ENCODE measurements around the gene PARP4. TPM values are rescaled to one million over a fixed set of nuclear protein-coding genes. Genes with fewer than 3 reads are reported as not detected.
"Not testable (repeated sequence)": the region's sequence is repeated elsewhere in the genome, so short reads cannot be mapped to it uniquely, and the experiment has no call there.

The PARP4 gene
- 41.3 and 41.9 TPM in 2 replicates for total RNA-seq

GRCh38 chr13:24512197-24512907, at the start of gene PARP4:
Gene PARP4, minus strand, starts transcription at chr13:24512778. Its CDS starts 9,002 bp downstream, at chr13:24503776.
- no peaks in the 10 kb centered on the region for H3K9me3 Mint-ChIP-seq
- intact Hi-C loops (cut with micrococcal nuclease), result loop anchor here (1.0 to 5.0 kb wide), 12 partner anchors 42 to 1128 kb away; partner anchors contain the start of genes MTMR6, NUP58 and SPATA13
- H3K4me1 Mint-ChIP-seq (ENCODE audit: low read depth), result peaks cover 50% of the 10 kb centered on the region
- H3K4me3 Mint-ChIP-seq, result peak within 1 kb of the TSS; percentile 87
- peak; percentile 66 for DNase-seq (ENCODE audit: low spot score)
- peak within 1 kb of the TSS; percentile 98 for H3K27ac Mint-ChIP-seq
- peaks cover 7% of the 10 kb centered on the region for H3K36me3 Mint-ChIP-seq (ENCODE audit: low read depth)
- peaks cover 2% of the 10 kb centered on the region for H3K27me3 Mint-ChIP-seq (ENCODE audit: insufficient read depth)

- Mint-ChIP-seq H3K4me1 (ENCODE audit: low read depth) (peaks cover 13% of the 10 kb centered on the region), H3K27me3 (ENCODE audit: insufficient read depth) (peaks cover 42% of the 10 kb centered on the region)
- intact Hi-C loops (cut with micrococcal nuclease), result not testable (repeated sequence)
Measured at GRCh38 chr13:24560579-24561187, 48.1 kb upstream of the PARP4 start.

DNA sequence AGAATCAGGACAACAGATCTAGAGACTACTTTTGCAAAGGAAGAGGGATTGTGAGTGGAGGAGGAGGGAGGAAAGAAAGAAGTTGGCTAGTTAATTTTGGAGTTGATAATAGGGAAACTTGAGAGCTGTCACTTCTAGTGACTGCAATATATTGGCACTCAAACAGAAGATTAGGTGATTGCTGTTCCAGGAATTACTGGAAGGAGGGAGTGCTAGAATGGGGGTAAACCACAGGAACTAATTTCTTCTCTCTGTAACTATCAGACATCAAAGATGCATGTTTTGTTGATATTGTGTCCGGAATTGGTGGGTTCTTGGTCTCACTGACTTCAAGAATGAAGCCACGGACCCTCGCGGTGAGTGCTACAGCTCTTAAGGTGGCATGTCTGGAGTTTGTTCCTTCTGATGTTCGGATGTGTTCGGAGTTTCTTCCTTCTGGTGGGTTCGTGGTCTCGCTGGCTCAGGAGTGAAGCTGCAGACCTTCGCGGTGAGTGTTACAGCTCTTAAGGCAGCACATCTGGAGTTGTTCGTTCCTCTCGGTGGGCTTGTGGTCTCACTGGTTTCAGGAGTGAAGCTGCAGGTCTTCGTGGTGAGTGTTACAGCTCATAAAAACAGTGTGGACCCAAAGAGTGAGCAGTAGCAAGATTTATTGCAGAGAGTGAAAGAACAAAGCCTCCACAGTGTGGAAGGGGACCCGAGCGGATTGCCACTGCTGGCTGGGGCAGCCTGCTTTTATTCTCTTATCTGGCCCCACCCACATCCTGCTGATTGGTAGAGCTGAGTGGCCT, 47.0 kb upstream of the PARP4 start:
- intact Hi-C loops (cut with micrococcal nuclease); H3K27ac Mint-ChIP-seq; H3K4me3 Mint-ChIP-seq: not testable (repeated sequence)

More at GRCh38 chr13:24560579-24561187, 48.1 kb upstream of the PARP4 start:
- not testable (repeated sequence) for H3K27ac Mint-ChIP-seq; H3K4me3 Mint-ChIP-seq; DNase-seq (ENCODE audit: low spot score); H3K9me3 Mint-ChIP-seq; H3K36me3 Mint-ChIP-seq (ENCODE audit: low read depth)

DNA sequence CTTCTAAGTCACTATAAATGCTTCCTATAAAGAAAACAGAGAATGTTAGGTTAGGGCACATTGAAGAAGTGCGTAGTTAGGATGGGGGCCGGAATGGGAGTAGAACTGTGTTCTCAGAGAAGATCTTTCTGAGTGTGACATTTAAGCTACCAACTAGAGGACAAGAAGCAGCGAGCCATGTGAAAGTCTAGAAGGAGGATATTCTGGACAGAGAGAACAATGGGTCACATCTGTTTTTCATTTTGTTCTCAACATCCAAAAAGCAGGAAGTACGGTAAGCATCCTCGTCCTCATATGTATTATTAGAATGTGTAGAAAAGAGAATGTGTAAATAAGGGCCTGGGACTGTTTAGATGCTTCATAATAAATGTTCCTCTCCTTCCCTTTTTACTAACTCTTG, 44.5 kb upstream of the PARP4 start:
- H3K4me1 Mint-ChIP-seq (ENCODE audit: low read depth), result peaks cover 13% of the 10 kb centered on the region
- H3K36me3 Mint-ChIP-seq (ENCODE audit: low read depth), result no peaks in the 10 kb centered on the region
- DNase-seq (ENCODE audit: low spot score), result no peak
- peaks cover 44% of the 10 kb centered on the region for H3K27me3 Mint-ChIP-seq (ENCODE audit: insufficient read depth)
- no peaks in the 10 kb centered on the region for H3K9me3 Mint-ChIP-seq
- intact Hi-C loops (cut with micrococcal nuclease), result no loop called here
- no peak overlapping the region for H3K27ac Mint-ChIP-seq
- H3K4me3 Mint-ChIP-seq, result no peak overlapping the region

More for the DNA sequence above, 47.0 kb upstream of the PARP4 start:
- DNase-seq (ENCODE audit: low spot score); H3K36me3 Mint-ChIP-seq (ENCODE audit: low read depth); H3K9me3 Mint-ChIP-seq: not testable (repeated sequence)
- peaks cover 13% of the 10 kb centered on the region for H3K4me1 Mint-ChIP-seq (ENCODE audit: low read depth)
- peaks cover 35% of the 10 kb centered on the region for H3K27me3 Mint-ChIP-seq (ENCODE audit: insufficient read depth)

DNA sequence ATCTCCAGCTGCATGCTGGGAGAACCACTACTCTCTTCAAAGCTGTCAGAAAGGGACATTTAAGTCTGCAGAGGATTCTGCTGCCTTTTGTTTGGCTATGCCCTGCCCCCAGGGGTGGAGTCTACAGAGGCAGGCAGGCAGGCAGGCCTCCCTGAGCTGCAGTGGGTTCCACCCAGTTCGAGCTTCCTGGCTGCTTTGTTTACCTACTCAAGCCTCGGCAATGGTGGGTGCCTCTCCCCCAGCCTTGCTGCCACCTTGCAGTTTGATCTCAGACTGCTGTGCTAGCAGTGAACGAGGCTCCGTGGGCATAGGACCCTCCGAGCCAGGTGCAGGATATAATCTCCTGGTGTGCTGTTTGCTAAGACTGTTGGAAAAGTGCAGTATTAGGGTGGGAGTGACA, 41.3 kb upstream of the PARP4 start:
- H3K27me3 Mint-ChIP-seq (ENCODE audit: insufficient read depth), result peaks cover 35% of the 10 kb centered on the region
- not testable (repeated sequence) for DNase-seq (ENCODE audit: low spot score); H3K4me3 Mint-ChIP-seq; H3K27ac Mint-ChIP-seq; H3K4me1 Mint-ChIP-seq (ENCODE audit: low read depth); H3K36me3 Mint-ChIP-seq (ENCODE audit: low read depth); H3K9me3 Mint-ChIP-seq
- intact Hi-C loops (cut with micrococcal nuclease), result loop anchor here (2.0 kb wide), 1 partner anchor 41 kb away; the partner anchor contains the start of gene PARP4

GRCh38 chr13:24541476-24542352, 29.1 kb upstream of the PARP4 start:
- Mint-ChIP-seq H3K27me3 (ENCODE audit: insufficient read depth) (peaks cover 52% of the 10 kb centered on the region), H3K4me1 (ENCODE audit: low read depth) (peaks cover 10% of the 10 kb centered on the region), H3K4me3 (peak overlapping the region; percentile 82)
- H3K27ac Mint-ChIP-seq; H3K9me3 Mint-ChIP-seq; DNase-seq (ENCODE audit: low spot score); intact Hi-C loops (cut with micrococcal nuclease); H3K36me3 Mint-ChIP-seq (ENCODE audit: low read depth): not testable (repeated sequence)

- H3K4me1 Mint-ChIP-seq (ENCODE audit: low read depth), result peaks cover 10% of the 10 kb centered on the region
- peak overlapping the region; percentile 82 for H3K4me3 Mint-ChIP-seq
- peaks cover 53% of the 10 kb centered on the region for H3K27me3 Mint-ChIP-seq (ENCODE audit: insufficient read depth)
- no peaks in the 10 kb centered on the region for H3K9me3 Mint-ChIP-seq
- no peak overlapping the region for H3K27ac Mint-ChIP-seq
- DNase-seq (ENCODE audit: low spot score), result no peak
- intact Hi-C loops (cut with micrococcal nuclease), result no loop called here
- H3K36me3 Mint-ChIP-seq (ENCODE audit: low read depth), result peaks cover 1% of the 10 kb centered on the region
Measured at GRCh38 chr13:24541127-24541475, 28.5 kb upstream of the PARP4 start.

- no peaks in the 10 kb centered on the region for H3K9me3 Mint-ChIP-seq
- peaks cover 10% of the 10 kb centered on the region for H3K4me1 Mint-ChIP-seq (ENCODE audit: low read depth)
- peaks cover 54% of the 10 kb centered on the region for H3K27me3 Mint-ChIP-seq (ENCODE audit: insufficient read depth)
- H3K4me3 Mint-ChIP-seq, result peak overlapping the region; percentile 82
- intact Hi-C loops (cut with micrococcal nuclease), result no loop called here
- peaks cover 1% of the 10 kb centered on the region for H3K36me3 Mint-ChIP-seq (ENCODE audit: low read depth)
- no peak overlapping the region for H3K27ac Mint-ChIP-seq
- DNase-seq (ENCODE audit: low spot score), result no peak
Measured at GRCh38 chr13:24540236-24541126, 27.9 kb upstream of the PARP4 start.

GRCh38 chr13:24539500-24540165, 27.1 kb upstream of the PARP4 start:
- no peaks in the 10 kb centered on the region for H3K9me3 Mint-ChIP-seq
- peaks cover 1% of the 10 kb centered on the region for H3K36me3 Mint-ChIP-seq (ENCODE audit: low read depth)
- H3K27me3 Mint-ChIP-seq (ENCODE audit: insufficient read depth), result peaks cover 53% of the 10 kb centered on the region
- DNase-seq (ENCODE audit: low spot score), result no peak
- intact Hi-C loops (cut with micrococcal nuclease), result no loop called here
- no peak overlapping the region for H3K4me3 Mint-ChIP-seq
- H3K27ac Mint-ChIP-seq, result no peak overlapping the region
- peaks cover 10% of the 10 kb centered on the region for H3K4me1 Mint-ChIP-seq (ENCODE audit: low read depth)

- peaks cover 54% of the 10 kb centered on the region for H3K27me3 Mint-ChIP-seq (ENCODE audit: insufficient read depth)
- intact Hi-C loops (cut with micrococcal nuclease), result no loop called here
- H3K36me3 Mint-ChIP-seq (ENCODE audit: low read depth), result peaks cover 4% of the 10 kb centered on the region
Measured at GRCh38 chr13:24529478-24529877, 16.9 kb upstream of the PARP4 start.

DNA sequence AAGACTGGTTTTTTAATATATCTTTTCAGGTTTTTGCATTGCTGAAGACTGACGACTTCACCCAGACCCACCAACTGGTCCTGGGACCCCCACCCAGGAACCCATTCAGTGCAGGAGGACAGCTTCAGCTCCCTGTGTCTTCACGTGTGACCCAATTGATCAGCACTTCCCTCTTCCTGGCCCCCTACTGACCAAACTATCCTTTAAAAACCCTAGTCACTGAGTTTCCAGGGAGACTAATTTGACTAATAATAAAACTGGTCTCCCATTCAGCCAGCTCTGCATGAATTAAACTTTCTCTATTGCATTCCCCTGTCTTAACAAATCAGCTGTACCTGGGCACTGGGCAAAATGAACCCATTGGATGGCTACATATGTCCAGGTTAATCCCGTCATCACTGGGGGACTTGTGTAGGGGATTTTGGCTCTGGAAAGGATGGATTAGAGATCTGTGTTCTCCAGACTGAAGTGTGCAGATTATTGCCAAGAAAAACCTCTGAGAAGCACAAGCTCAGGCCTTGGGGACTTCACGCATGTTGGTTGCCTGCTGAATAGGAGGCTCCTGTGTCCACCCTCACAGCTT, 16.3 kb upstream of the PARP4 start:
- intact Hi-C loops (cut with micrococcal nuclease), result no loop called here
- H3K27me3 Mint-ChIP-seq (ENCODE audit: insufficient read depth), result peaks cover 49% of the 10 kb centered on the region
- DNase-seq (ENCODE audit: low spot score), result no peak
- no peaks in the 10 kb centered on the region for H3K9me3 Mint-ChIP-seq
- H3K36me3 Mint-ChIP-seq (ENCODE audit: low read depth), result peaks cover 4% of the 10 kb centered on the region
- H3K27ac Mint-ChIP-seq, result no peak overlapping the region
- no peaks in the 10 kb centered on the region for H3K4me1 Mint-ChIP-seq (ENCODE audit: low read depth)
- no peak overlapping the region for H3K4me3 Mint-ChIP-seq

More at GRCh38 chr13:24529478-24529877, 16.9 kb upstream of the PARP4 start:
- no peaks in the 10 kb centered on the region for H3K4me1 Mint-ChIP-seq (ENCODE audit: low read depth)
- no peak overlapping the region for H3K27ac Mint-ChIP-seq
- no peak overlapping the region for H3K4me3 Mint-ChIP-seq
- H3K9me3 Mint-ChIP-seq, result no peaks in the 10 kb centered on the region
- DNase-seq (ENCODE audit: low spot score), result no peak
